Activated CD4-positive, alpha-beta T cell treated with anti-CD3 and anti-CD28 coated beads for 36 hours (primary cell): ENCODE measurements around the gene SEC31B. TPM values are rescaled to one million over a fixed set of nuclear protein-coding genes. Genes with fewer than 3 reads are reported as not detected.

Experiments used
- ATAC-seq: fragments of 200-7000 bp; cut with Tn5 transposase; one replicate; pipeline ENCODE4 v1.10.0; 2021; ENCODE audit warnings: mild to moderate bottlenecking, moderate library complexity
- CTCF ChIA-PET: fragments of 350-600 bp; sonication (Branson Sonifier 250); formaldehyde crosslinking; loops from one replicate; lab custom pipeline; 2021; ENCODE audit warnings: antibody characterized with exemption; lab: Charles Lee
- POLR2A ChIA-PET: fragments of 350-600 bp; sonication (Branson Sonifier 250); formaldehyde crosslinking; loops from one replicate; lab custom pipeline; 2021; ENCODE audit warnings: antibody characterized with exemption, inconsistent platforms; lab: Charles Lee
- DNase-seq: peaks from one replicate; pipeline ENCODE4 v3.0.0-alpha.2; 2020
- H3K27ac Mint-ChIP-seq: one replicate; pipeline ENCODE4 v1.8.0; 2021; ENCODE audit warnings: mixed read lengths
- H3K27me3 Mint-ChIP-seq: one replicate; pipeline ENCODE4 v1.8.0; 2021; ENCODE audit warnings: mixed read lengths
- H3K36me3 Mint-ChIP-seq: one replicate; pipeline ENCODE4 v1.8.0; 2021; ENCODE audit warnings: low read depth, mixed read lengths
- H3K4me1 Mint-ChIP-seq: one replicate; pipeline ENCODE4 v1.8.0; 2021; ENCODE audit warnings: mixed read lengths
- H3K4me3 Mint-ChIP-seq: one replicate; pipeline ENCODE4 v1.8.0; 2021; ENCODE audit warnings: mild to moderate bottlenecking, moderate library complexity, mixed read lengths
- H3K9me3 Mint-ChIP-seq: one replicate; pipeline ENCODE4 v1.8.0; 2021; ENCODE audit warnings: low read depth, mixed read lengths
- intact Hi-C, 2 experiments: fragments of 100-400 bp; cut with DNase I in 1 of 2; cut with micrococcal nuclease in 1 of 2; formaldehyde crosslinking; loops; one replicate each; pipeline versions ENCODE4 v1.14.2 to v1.15.1; 2022 to 2024; cut with DNase I, micrococcal nuclease
- total RNA-seq, 2 experiments: library from RNA; stranded (reverse); gene quantifications; one replicate each; pipeline ENCODE4 v1.2.3, GENCODE V29; 2021

Gene SEC31B, protein sequence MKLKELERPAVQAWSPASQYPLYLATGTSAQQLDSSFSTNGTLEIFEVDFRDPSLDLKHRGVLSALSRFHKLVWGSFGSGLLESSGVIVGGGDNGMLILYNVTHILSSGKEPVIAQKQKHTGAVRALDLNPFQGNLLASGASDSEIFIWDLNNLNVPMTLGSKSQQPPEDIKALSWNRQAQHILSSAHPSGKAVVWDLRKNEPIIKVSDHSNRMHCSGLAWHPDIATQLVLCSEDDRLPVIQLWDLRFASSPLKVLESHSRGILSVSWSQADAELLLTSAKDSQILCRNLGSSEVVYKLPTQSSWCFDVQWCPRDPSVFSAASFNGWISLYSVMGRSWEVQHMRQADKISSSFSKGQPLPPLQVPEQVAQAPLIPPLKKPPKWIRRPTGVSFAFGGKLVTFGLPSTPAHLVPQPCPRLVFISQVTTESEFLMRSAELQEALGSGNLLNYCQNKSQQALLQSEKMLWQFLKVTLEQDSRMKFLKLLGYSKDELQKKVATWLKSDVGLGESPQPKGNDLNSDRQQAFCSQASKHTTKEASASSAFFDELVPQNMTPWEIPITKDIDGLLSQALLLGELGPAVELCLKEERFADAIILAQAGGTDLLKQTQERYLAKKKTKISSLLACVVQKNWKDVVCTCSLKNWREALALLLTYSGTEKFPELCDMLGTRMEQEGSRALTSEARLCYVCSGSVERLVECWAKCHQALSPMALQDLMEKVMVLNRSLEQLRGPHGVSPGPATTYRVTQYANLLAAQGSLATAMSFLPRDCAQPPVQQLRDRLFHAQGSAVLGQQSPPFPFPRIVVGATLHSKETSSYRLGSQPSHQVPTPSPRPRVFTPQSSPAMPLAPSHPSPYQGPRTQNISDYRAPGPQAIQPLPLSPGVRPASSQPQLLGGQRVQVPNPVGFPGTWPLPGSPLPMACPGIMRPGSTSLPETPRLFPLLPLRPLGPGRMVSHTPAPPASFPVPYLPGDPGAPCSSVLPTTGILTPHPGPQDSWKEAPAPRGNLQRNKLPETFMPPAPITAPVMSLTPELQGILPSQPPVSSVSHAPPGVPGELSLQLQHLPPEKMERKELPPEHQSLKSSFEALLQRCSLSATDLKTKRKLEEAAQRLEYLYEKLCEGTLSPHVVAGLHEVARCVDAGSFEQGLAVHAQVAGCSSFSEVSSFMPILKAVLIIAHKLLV
- total RNA-seq, result 10 to 100 TPM; 36.0 to 36.7 TPM

DNA sequence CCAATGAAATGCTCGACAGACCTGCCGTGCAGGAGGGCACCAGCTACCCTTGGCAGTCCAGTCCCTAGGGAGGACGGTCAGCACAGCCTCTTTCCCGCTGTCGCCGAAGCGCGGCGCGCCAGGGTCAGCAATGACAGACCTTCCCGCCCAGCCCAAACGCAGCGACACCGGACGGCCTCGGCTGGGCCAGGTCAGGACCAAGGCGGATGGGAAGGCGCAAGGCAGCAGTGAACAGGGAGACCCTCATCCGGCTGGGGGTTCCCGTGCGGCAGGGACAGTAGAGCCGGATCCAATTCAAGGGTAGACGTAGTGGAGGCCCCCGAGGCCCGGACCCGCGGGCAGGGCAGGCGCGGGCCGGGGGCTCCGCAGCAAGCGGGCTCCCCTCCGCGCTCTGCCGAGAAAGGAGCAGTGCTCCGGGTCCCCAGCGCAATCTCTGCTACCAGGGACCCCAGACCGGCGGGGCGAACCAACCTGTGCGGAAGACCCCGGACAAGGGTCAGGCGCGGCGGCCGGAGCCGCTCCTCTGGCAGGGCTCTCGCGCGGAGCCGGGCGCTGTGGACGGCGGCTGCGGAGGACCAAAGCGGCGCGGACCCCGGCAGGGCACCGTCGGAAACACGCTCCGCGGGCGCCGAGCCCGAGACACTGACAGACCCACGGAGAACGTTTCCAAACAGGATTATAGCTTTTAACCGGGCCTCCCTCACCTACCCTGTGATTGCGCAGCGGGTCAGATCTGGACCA is at the start of gene SEC31B:
Gene SEC31B, minus strand, starts transcription at position 551 of the 741 bp plus-strand sequence. CDS start 2,909 bp downstream, outside the sequence.
- no peak within 1 kb of the TSS for H3K4me3 Mint-ChIP-seq
- CTCF ChIA-PET, result interaction anchor here (0.6 to 9.6 kb wide), 30 partner anchors 9 to 978 kb away, joined by 3 to 96 read pairs (median 6); partner anchors contain the start of genes HIF1AN, NDUFB8 and SCD
- intact Hi-C loops, result no loop called here

DNA sequence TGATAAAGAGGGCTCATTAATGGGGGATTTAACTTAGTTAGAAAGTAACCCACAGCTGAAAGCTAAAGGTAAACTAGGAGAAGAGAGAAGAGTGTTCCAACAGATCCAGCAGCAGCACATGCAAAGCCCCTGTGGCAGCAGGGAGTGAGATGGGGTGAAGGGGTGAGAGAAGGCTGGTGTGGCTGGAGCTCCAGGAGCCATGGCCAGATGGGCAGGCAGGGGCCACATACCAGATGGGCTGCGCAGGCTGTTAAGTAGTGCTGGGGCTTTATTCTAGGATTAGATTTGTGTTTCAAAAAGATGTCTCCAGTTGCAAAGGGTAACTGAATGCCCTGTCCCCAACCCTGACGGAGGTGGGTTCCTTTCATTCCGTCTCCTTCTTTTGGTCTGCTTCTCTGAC is 49.3 kb upstream of the SEC31B start:
- Mint-ChIP-seq H3K4me1 (no peaks in the 10 kb centered on the region), H3K36me3 (no peaks in the 10 kb centered on the region), H3K27ac (no peak overlapping the region), H3K4me3 (no peak overlapping the region), H3K27me3 (peaks cover 18% of the 10 kb centered on the region), H3K9me3 (no peaks in the 10 kb centered on the region)
- intact Hi-C loops, result no loop called here
- ATAC-seq, result no peak
- no peak for DNase-seq
- CTCF ChIA-PET, result interaction anchor here (0.6 to 1.0 kb wide), 3 partner anchors 20 to 143 kb away, joined by 3 to 4 read pairs (median 3); no protein-coding TSS in a partner anchor
- POLR2A ChIA-PET, result interaction anchor here (0.6 kb wide), 1 partner anchor 320 kb away, joined by 3 read pairs; no protein-coding TSS in a partner anchor

More for the DNA sequence above, at the start of gene SEC31B:
- Mint-ChIP-seq H3K36me3 (peaks cover 30% of the 10 kb centered on the region), H3K9me3 (no peaks in the 10 kb centered on the region), H3K4me1 (peaks cover 13% of the 10 kb centered on the region), H3K27ac (peak within 1 kb of the TSS; percentile 47), H3K27me3 (no peaks in the 10 kb centered on the region)
- DNase-seq (no peak), ATAC-seq (peak; percentile 20)
- POLR2A ChIA-PET, result interaction anchor here (0.6 to 0.9 kb wide), 3 partner anchors 11 to 522 kb away, joined by 3 to 4 read pairs (median 3); no protein-coding TSS in a partner anchor

DNA sequence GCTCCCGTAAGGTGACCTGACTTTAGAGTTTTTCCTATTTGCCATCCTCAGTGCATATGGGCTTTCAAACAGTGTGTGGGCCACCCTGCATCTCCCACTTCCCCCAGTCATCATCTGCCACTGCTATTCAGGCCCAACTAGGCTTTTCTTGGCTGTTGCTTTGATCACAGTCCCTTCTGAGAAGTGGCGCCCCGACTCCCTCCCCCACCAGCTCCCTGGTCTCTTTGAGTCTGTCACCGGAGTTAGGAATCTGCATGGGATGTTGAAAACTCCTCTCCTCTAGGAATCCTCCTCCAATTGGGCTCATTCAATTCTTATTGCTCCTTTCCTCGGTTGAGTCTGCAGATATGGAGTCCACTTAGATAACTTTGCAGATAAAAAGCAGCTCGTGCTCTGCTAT is 48.2 kb upstream of the SEC31B start:
- H3K27ac Mint-ChIP-seq, result no peak overlapping the region
- no peak for DNase-seq
- H3K27me3 Mint-ChIP-seq, result peaks cover 23% of the 10 kb centered on the region
- intact Hi-C loops, result no loop called here
- peaks cover 3% of the 10 kb centered on the region for H3K4me1 Mint-ChIP-seq
- no peaks in the 10 kb centered on the region for H3K36me3 Mint-ChIP-seq
- no peak overlapping the region for H3K4me3 Mint-ChIP-seq
- ATAC-seq, result no peak
- H3K9me3 Mint-ChIP-seq, result no peaks in the 10 kb centered on the region
- ChIA-PET POLR2A (no interaction called here), CTCF (interaction anchor here (0.9 to 1.0 kb wide), 2 partner anchors 19 to 49 kb away, joined by 3 to 4 read pairs; no protein-coding TSS in a partner anchor)

DNA sequence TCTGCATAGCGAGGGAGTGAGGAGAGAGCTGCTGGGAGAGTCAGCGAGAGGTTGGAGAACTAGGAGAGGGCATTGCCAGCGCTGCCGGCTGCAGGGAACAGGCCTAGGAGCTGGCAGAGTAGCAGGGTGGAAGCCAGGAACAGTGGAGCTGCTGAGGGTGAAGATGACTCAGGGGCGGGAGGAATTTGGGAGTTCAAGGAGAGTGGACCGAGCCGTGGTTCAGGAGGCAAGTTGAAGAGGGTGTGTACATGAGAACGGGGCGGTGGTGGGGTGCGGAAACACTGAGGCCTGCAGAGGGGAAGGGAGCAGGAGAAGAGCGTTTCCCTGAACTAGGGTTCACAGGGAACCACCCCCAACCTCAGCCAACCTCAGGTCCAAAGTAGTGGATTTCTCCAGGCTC is 47.6 kb upstream of the SEC31B start:
- ChIA-PET POLR2A (no interaction called here), CTCF (no interaction called here)
- H3K4me3 Mint-ChIP-seq, result no peak overlapping the region
- H3K36me3 Mint-ChIP-seq, result no peaks in the 10 kb centered on the region
- DNase-seq (no peak), ATAC-seq (no peak)
- peaks cover 22% of the 10 kb centered on the region for H3K27me3 Mint-ChIP-seq
- no peaks in the 10 kb centered on the region for H3K9me3 Mint-ChIP-seq
- H3K27ac Mint-ChIP-seq, result no peak overlapping the region
- peaks cover 4% of the 10 kb centered on the region for H3K4me1 Mint-ChIP-seq
- intact Hi-C loops, result no loop called here

DNA sequence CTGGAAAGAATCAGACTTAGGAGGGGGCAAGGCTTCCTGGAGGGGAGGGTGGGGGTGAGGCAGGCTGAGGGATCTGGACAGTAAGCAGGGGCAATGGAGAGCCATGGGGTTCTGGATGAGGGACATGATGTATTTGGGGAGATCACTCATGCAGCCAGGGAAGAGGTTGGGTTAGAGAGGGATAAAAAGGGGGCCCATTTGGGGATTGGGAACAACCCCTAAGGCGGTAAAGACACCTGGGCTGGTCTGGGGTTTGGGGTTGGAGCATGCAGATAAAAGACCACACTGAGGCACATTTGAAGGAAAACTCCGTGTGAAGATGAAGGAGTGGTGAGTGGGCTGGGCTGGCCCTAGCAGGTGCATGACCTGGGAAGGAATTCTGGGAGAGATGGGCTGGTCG is 46.9 kb upstream of the SEC31B start:
- intact Hi-C loops, result no loop called here
- H3K27me3 Mint-ChIP-seq, result peaks cover 22% of the 10 kb centered on the region
- ChIA-PET POLR2A (interaction anchor here (0.7 kb wide), 1 partner anchor 84 kb away, joined by 4 read pairs; no protein-coding TSS in a partner anchor), CTCF (interaction anchor here (6.5 kb wide), 1 partner anchor 177 kb away, joined by 45 read pairs; no protein-coding TSS in a partner anchor)
- no peaks in the 10 kb centered on the region for H3K9me3 Mint-ChIP-seq
- no peak overlapping the region for H3K27ac Mint-ChIP-seq
- no peak for DNase-seq
- no peak overlapping the region for H3K4me3 Mint-ChIP-seq
- ATAC-seq, result no peak
- peaks cover 11% of the 10 kb centered on the region for H3K4me1 Mint-ChIP-seq
- H3K36me3 Mint-ChIP-seq, result no peaks in the 10 kb centered on the region

DNA sequence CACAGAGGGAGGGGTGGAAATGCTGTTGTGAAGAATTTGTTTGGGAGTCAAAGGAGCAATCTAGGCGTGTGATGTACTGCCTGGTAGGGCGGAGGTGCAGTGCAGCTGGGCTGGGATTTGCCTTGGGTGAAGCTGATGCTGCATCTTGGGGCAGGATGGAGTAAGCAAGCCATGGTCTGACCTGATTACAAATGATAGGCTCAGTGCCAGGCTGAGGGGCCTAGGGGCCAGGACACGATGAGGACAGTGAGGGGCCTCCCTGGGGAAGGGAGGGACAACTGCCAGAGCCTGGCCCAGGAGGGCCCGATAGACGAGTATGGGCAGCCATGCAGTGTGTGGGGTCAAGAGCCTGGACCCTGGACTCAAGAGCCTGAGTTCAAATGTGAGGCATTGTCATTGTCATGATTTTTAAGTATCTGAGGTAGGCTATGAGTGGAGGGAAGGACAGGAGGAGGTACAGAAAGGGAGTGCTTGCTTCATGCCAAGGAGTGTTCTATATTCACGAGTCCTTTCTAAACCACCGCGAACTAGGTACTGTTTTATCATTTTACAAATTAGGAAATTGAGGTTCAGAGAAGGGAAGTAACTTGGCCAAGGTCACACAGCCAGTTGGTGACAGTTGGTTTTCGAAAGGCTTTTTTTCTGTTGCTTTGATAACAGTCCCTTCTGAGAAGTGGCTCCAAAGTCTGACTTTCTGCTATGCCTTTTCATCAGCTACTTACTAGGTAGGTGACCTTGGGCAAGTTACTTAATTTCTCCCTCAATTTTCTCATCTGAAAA is 45.7 kb upstream of the SEC31B start:
- Mint-ChIP-seq H3K9me3 (no peaks in the 10 kb centered on the region), H3K4me1 (peaks cover 11% of the 10 kb centered on the region), H3K36me3 (peaks cover 2% of the 10 kb centered on the region), H3K27ac (no peak overlapping the region), H3K27me3 (peaks cover 24% of the 10 kb centered on the region), H3K4me3 (no peak overlapping the region)
- ChIA-PET CTCF (interaction anchor here (0.8 to 6.5 kb wide), 3 partner anchors 12 to 179 kb away, joined by 4 to 45 read pairs (median 18); no protein-coding TSS in a partner anchor), POLR2A (no interaction called here)
- intact Hi-C loops, result no loop called here
- ATAC-seq, result no peak
- no peak for DNase-seq

DNA sequence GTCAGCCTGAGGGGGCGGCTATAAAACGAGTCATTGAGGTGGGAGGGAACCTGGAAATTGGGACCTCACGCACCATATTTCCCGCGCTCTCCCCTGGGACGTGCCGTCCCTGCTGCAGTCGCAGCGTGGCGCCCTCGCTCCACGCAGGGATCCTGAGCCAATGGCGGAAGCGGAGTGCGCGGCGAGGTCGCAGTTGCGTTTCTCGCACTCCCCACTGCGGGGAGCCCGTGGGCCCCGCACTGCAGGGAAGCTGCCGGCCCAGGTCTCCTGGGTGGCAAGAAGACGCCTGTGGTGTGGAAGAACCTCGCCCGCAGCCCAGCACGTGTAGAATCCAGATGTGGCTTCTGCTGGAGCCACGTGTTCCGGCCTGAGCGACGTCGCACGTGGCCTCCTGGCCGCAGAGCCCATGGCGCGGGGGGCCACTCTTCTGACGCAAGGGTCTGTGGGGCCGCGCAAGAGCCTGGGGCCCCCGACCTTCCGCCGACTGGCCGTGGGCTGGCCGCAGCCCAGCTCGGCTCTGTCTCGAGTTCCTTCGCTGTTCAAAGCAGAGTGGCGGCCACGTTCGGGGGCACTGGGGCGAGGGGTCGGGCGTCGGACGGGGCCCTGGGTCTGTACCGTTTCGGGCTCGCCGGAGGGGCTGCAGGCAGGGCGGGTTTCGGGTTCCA is 42.5 kb upstream of the SEC31B start:
- no peaks in the 10 kb centered on the region for H3K9me3 Mint-ChIP-seq
- POLR2A ChIA-PET, result no interaction called here
- H3K27me3 Mint-ChIP-seq, result peaks cover 24% of the 10 kb centered on the region
- intact Hi-C loops, result loop anchor here (1.0 to 5.0 kb wide), 8 partner anchors 109 to 452 kb away; partner anchors contain the start of gene LZTS2 (in 1 of the 2)
- CTCF ChIA-PET, result interaction anchor here (0.7 to 6.5 kb wide), 23 partner anchors 9 to 675 kb away, joined by 3 to 45 read pairs (median 3); no protein-coding TSS in a partner anchor
- H3K4me3 Mint-ChIP-seq, result no peak overlapping the region
- peaks cover 11% of the 10 kb centered on the region for H3K4me1 Mint-ChIP-seq
- H3K27ac Mint-ChIP-seq, result no peak overlapping the region
- peaks cover 2% of the 10 kb centered on the region for H3K36me3 Mint-ChIP-seq
- peak; percentile 90 for DNase-seq
- peak; percentile 95 for ATAC-seq

DNA sequence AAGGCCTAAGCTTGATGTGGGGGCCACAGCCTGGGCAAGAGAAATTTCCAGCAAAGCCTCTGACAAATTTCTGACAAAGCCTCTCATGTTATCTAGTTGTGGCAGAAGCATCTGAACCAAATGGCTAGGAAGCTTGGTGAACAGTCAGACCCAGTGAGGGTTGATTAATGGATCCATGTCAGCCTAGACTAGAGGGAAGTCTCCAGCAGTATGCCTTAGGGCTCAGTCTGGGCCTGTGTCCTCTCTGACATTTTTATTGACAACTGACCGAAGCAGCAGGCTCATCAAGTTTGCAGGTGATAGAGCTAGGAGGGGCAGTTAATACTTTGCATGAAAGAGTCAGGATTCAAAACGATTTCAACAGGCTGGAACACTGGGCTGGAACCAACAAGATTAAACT is 41.3 kb upstream of the SEC31B start:
- POLR2A ChIA-PET, result interaction anchor here (1.1 kb wide), 1 partner anchor 61 kb away, joined by 3 read pairs; no protein-coding TSS in a partner anchor

DNA sequence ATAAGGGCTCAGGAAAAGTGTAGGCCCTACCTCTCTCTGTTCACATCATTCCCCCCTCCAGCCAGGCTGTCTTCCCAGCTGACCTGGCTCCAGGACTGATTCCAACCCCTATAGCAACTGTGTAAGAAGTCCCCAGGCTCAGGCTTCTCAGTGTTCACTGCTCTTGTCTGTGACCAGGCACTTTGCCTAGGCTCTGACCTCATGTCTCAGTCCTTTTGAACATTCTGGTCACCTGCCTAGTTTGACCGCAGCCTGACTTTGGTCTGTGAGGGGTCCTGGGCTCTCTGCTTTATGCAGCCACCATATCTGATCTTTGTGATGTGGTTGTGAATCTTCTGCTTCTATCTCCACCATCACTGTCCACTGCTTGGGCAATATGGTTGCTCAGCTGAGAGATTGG is 40.6 kb upstream of the SEC31B start:
- Mint-ChIP-seq H3K36me3 (peaks cover 5% of the 10 kb centered on the region), H3K4me3 (no peak overlapping the region), H3K27ac (no peak overlapping the region), H3K4me1 (peaks cover 11% of the 10 kb centered on the region), H3K9me3 (no peaks in the 10 kb centered on the region), H3K27me3 (peaks cover 22% of the 10 kb centered on the region)
- ATAC-seq, result no peak
- POLR2A ChIA-PET, result interaction anchor here (1.1 kb wide), 1 partner anchor 60 kb away, joined by 3 read pairs; no protein-coding TSS in a partner anchor
- CTCF ChIA-PET, result interaction anchor here (0.9 to 6.5 kb wide), 5 partner anchors 10 to 321 kb away, joined by 3 to 45 read pairs (median 8); no protein-coding TSS in a partner anchor
- DNase-seq, result no peak
- intact Hi-C loops, result loop anchor here (5.0 kb wide), 2 partner anchors 437 to 452 kb away; partner anchors contain the start of gene LZTS2 (in 1 of the 2)

More for the DNA sequence above, 41.3 kb upstream of the SEC31B start:
- ATAC-seq (no peak), DNase-seq (no peak)
- intact Hi-C loops, result loop anchor here (5.0 kb wide), 2 partner anchors 436 to 451 kb away; partner anchors contain the start of gene LZTS2 (in 1 of the 2)
- Mint-ChIP-seq H3K27ac (no peak overlapping the region), H3K27me3 (peaks cover 24% of the 10 kb centered on the region), H3K36me3 (peaks cover 5% of the 10 kb centered on the region), H3K4me1 (peaks cover 11% of the 10 kb centered on the region), H3K9me3 (no peaks in the 10 kb centered on the region), H3K4me3 (no peak overlapping the region)
- CTCF ChIA-PET, result interaction anchor here (0.6 to 6.5 kb wide), 10 partner anchors 9 to 321 kb away, joined by 3 to 45 read pairs (median 4); no protein-coding TSS in a partner anchor
